Type B pancreatic cell (in vitro differentiated cells): Measurements from ENCODE around the gene NLRP1. TPM values are rescaled to one million over a fixed set of nuclear protein-coding genes. Genes with fewer than 3 reads are reported as not detected.

Source experiments
- DNase-seq: peaks from one replicate; pipeline ENCODE4 v3.0.0; 2021; ENCODE audit warnings: mixed read lengths; ENCODE audit not compliant: unreplicated experiment; ENCODE audit errors: extremely low spot score
- H3K27ac Mint-ChIP-seq: 2 replicates; pipeline ENCODE4 v1.8.0; 2021; ENCODE audit warnings: mild to moderate bottlenecking, mixed read lengths
- H3K27me3 Mint-ChIP-seq: 2 replicates; pipeline ENCODE4 v1.8.0; 2021; ENCODE audit warnings: mixed read lengths
- H3K36me3 Mint-ChIP-seq: 2 replicates; pipeline ENCODE4 v1.8.0; 2021; ENCODE audit warnings: mixed read lengths
- H3K4me1 Mint-ChIP-seq: one replicate; pipeline ENCODE4 v1.8.0; 2021; ENCODE audit warnings: mixed read lengths; ENCODE audit not compliant: unreplicated experiment
- H3K4me3 Mint-ChIP-seq: 2 replicates; pipeline ENCODE4 v1.8.0; 2021; ENCODE audit warnings: mild to moderate bottlenecking, mixed read lengths
- H3K9me3 Mint-ChIP-seq: 2 replicates; pipeline ENCODE4 v1.8.0; 2021; ENCODE audit warnings: mixed read lengths
- CTCF ChIP-seq: fragments of 200-600 bp; sonication (generic); conservative IDR thresholded peaks from 2 replicates; pipeline ENCODE4 v1.5.0; 2021; ENCODE audit warnings: antibody characterized with exemption, mild to moderate bottlenecking
- total RNA-seq: library from RNA; stranded (reverse); gene quantifications from 2 replicates; pipeline ENCODE4 v1.2.1, GENCODE V29; 2021; ENCODE audit warnings: low replicate concordance

NLRP1 gene
- total RNA-seq, 1 donor from 2014 or later, result 111 TPM

- Mint-ChIP-seq H3K36me3 (no peaks in the 10 kb centered on the region), H3K4me3 (no peak overlapping the region), H3K27me3 (peaks cover 21% of the 10 kb centered on the region), H3K27ac (no peak overlapping the region), H3K4me1 (no peaks in the 10 kb centered on the region), H3K9me3 (no peaks in the 10 kb centered on the region)
- no peak for DNase-seq
- TF ChIP-seq CTCF, result no peak
Measured at GRCh38 chr17:5560361-5560988, 23.8 kb downstream of the NLRP1 start.

GRCh38 chr17:5558815-5559785 is 25.2 kb downstream of the NLRP1 start:
- Mint-ChIP-seq H3K4me1 (no peaks in the 10 kb centered on the region), H3K27me3 (peaks cover 13% of the 10 kb centered on the region), H3K9me3 (no peaks in the 10 kb centered on the region), H3K27ac (no peak overlapping the region), H3K36me3 (no peaks in the 10 kb centered on the region), H3K4me3 (no peak overlapping the region)
- TF ChIP-seq CTCF, result no peak
- no peak for DNase-seq

GRCh38 chr17:5557990-5558389 is 26.3 kb downstream of the NLRP1 start:
- TF ChIP-seq CTCF, result no peak
- H3K27ac Mint-ChIP-seq, result no peak overlapping the region
- no peaks in the 10 kb centered on the region for H3K9me3 Mint-ChIP-seq

GRCh38 chr17:5557485-5557884 is 26.8 kb downstream of the NLRP1 start:
- Mint-ChIP-seq H3K27me3 (peaks cover 4% of the 10 kb centered on the region), H3K36me3 (no peaks in the 10 kb centered on the region), H3K9me3 (no peaks in the 10 kb centered on the region), H3K4me1 (no peaks in the 10 kb centered on the region), H3K4me3 (no peak overlapping the region), H3K27ac (no peak overlapping the region)
- TF ChIP-seq CTCF, result no peak
- DNase-seq, result no peak

More at GRCh38 chr17:5557990-5558389, 26.3 kb downstream of the NLRP1 start:
- H3K4me3 Mint-ChIP-seq, result no peak overlapping the region
- DNase-seq, result peak; percentile 65
- H3K4me1 Mint-ChIP-seq, result no peaks in the 10 kb centered on the region
- peaks cover 6% of the 10 kb centered on the region for H3K27me3 Mint-ChIP-seq
- no peaks in the 10 kb centered on the region for H3K36me3 Mint-ChIP-seq

- no peak for TF ChIP-seq CTCF
- H3K4me1 Mint-ChIP-seq, result no peaks in the 10 kb centered on the region
- peaks cover 10% of the 10 kb centered on the region for H3K27me3 Mint-ChIP-seq
- no peaks in the 10 kb centered on the region for H3K36me3 Mint-ChIP-seq
- no peaks in the 10 kb centered on the region for H3K9me3 Mint-ChIP-seq
- H3K4me3 Mint-ChIP-seq, result no peak overlapping the region
- no peak for DNase-seq
- no peak overlapping the region for H3K27ac Mint-ChIP-seq
Measured at GRCh38 chr17:5555254-5555653, 29.1 kb downstream of the NLRP1 start.
